Nephron progenitor cell (in vitro differentiated cells): ENCODE results near the gene ERFE.
A peak's percentile ranks its signal among the peaks of the same experiment; 100 is the strongest.

ENCODE experiments used
- DNase-seq: peaks from one replicate; pipeline ENCODE4 v3.0.0; 2021
- H3K27ac Mint-ChIP-seq: 2 replicates; pipeline ENCODE4 v1.8.0; 2021; ENCODE audit warnings: mild to moderate bottlenecking, moderate library complexity, mixed read lengths
- H3K27me3 Mint-ChIP-seq: 2 replicates; pipeline ENCODE4 v1.8.0; 2021; ENCODE audit warnings: mild to moderate bottlenecking, low read depth, mixed read lengths; ENCODE audit not compliant: poor library complexity
- H3K36me3 Mint-ChIP-seq: 2 replicates; pipeline ENCODE4 v1.8.0; 2021; ENCODE audit warnings: low read depth, mixed read lengths
- H3K4me1 Mint-ChIP-seq: 2 replicates; pipeline ENCODE4 v1.8.0; 2021; ENCODE audit warnings: mixed read lengths
- H3K4me3 Mint-ChIP-seq: 2 replicates; pipeline ENCODE4 v1.8.0; 2021; ENCODE audit warnings: mild to moderate bottlenecking, moderate library complexity, mixed read lengths
- H3K9me3 Mint-ChIP-seq: 2 replicates; pipeline ENCODE4 v1.8.0; 2021; ENCODE audit warnings: mild to moderate bottlenecking, moderate library complexity, mixed read lengths
- CTCF ChIP-seq: fragments of 200-600 bp; sonication (generic); IDR thresholded peaks from 2 replicates; pipeline ENCODE4 v1.5.0; 2021; ENCODE audit warnings: antibody characterized with exemption

ERFE gene

GRCh38 chr2:238146884-238147544 lies 11.8 kb upstream of the ERFE start:
- Mint-ChIP-seq H3K4me3 (peak overlapping the region; percentile 47), H3K4me1 (peaks cover 17% of the 10 kb centered on the region), H3K36me3 (no peaks in the 10 kb centered on the region), H3K9me3 (no peaks in the 10 kb centered on the region), H3K27ac (peak overlapping the region; percentile 59), H3K27me3 (no peaks in the 10 kb centered on the region)
- no peak for DNase-seq
- TF ChIP-seq CTCF = no peak

GRCh38 chr2:238148981-238149380 lies 9.8 kb upstream of the ERFE start:
- peaks cover 10% of the 10 kb centered on the region for H3K4me1 Mint-ChIP-seq
- H3K36me3 Mint-ChIP-seq = no peaks in the 10 kb centered on the region
- H3K9me3 Mint-ChIP-seq = peaks cover 1% of the 10 kb centered on the region
- no peak for TF ChIP-seq CTCF
- H3K27ac Mint-ChIP-seq = no peak overlapping the region
- no peak overlapping the region for H3K4me3 Mint-ChIP-seq
- no peak for DNase-seq
- H3K27me3 Mint-ChIP-seq = no peaks in the 10 kb centered on the region

GRCh38 chr2:238149841-238150572 lies 8.8 kb upstream of the ERFE start:
- Mint-ChIP-seq H3K4me3 (no peak overlapping the region), H3K27ac (no peak overlapping the region), H3K36me3 (no peaks in the 10 kb centered on the region), H3K27me3 (no peaks in the 10 kb centered on the region), H3K4me1 (peaks cover 18% of the 10 kb centered on the region), H3K9me3 (peaks cover 9% of the 10 kb centered on the region)
- DNase-seq = no peak
- TF ChIP-seq CTCF = no peak

GRCh38 chr2:238150686-238151085 lies 8.1 kb upstream of the ERFE start:
- H3K27me3 Mint-ChIP-seq = no peaks in the 10 kb centered on the region
- H3K36me3 Mint-ChIP-seq = no peaks in the 10 kb centered on the region

DNA sequence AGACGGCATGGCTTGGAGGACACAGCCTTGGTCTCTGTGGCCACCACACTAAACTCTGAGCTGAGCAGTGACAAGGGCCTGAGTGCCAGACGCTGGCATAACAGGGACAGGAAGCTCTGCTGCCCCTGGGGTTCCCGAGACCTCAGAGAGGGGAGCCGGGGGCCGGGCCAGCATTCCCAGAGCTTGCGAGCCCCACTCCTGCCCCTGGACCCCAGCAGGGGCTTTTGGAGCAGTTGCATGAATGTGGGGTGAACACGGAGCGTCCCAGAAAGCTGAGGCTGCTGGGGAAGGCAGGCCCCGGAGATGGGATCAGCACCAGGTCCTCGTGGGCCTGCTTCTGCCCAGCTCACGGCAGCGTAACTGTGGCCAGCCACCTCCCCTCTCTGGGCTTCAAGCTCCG lies 7.6 kb upstream of the ERFE start:
- Mint-ChIP-seq H3K4me3 (no peak overlapping the region), H3K36me3 (no peaks in the 10 kb centered on the region), H3K9me3 (peaks cover 9% of the 10 kb centered on the region), H3K27me3 (no peaks in the 10 kb centered on the region), H3K27ac (no peak overlapping the region), H3K4me1 (peaks cover 28% of the 10 kb centered on the region)
- no peak for DNase-seq
- TF ChIP-seq CTCF = no peak

More at GRCh38 chr2:238150686-238151085, 8.1 kb upstream of the ERFE start:
- H3K27ac Mint-ChIP-seq = no peak overlapping the region
- peaks cover 9% of the 10 kb centered on the region for H3K9me3 Mint-ChIP-seq
- no peak overlapping the region for H3K4me3 Mint-ChIP-seq
- no peak for DNase-seq
- TF ChIP-seq CTCF = no peak
- H3K4me1 Mint-ChIP-seq = peaks cover 25% of the 10 kb centered on the region
